Uterus (tissue), 4 donors: ENCODE measurements around the gene GSN. TPM values are rescaled to one million over a fixed set of nuclear protein-coding genes. Genes with fewer than 3 reads are reported as not detected.

Experiments
- DNase-seq, 2 donors: peaks; one replicate each; pipeline ENCODE4 v3.0.0-alpha.2; 2019 to 2020
- H3K27ac ChIP-seq, 2 donors: fragments of 200-600 bp; sonication (generic); 1 replicate in 1 of 2; 2 replicates in 1 of 2; pipeline ENCODE4 v1.5.1; 2016 to 2018
- H3K27me3 ChIP-seq, 2 donors: fragments of 200-600 bp; sonication (generic); one replicate each; pipeline ENCODE4 v1.5.1; 2018 to 2019; ENCODE audit warnings: control low read depth in 1 of 2
- H3K36me3 ChIP-seq, 2 donors: fragments of 200-600 bp; sonication (generic); one replicate each; pipeline ENCODE4 v1.5.1; 2019; ENCODE audit warnings: control low read depth in 1 of 2
- H3K4me1 ChIP-seq, 2 donors: fragments of 200-600 bp; sonication (generic); one replicate each; pipeline ENCODE4 v1.5.1; 2018 to 2019; ENCODE audit warnings: control low read depth in 1 of 2
- H3K4me3 ChIP-seq, 2 donors: fragments of 200-600 bp; sonication (generic); 1 replicate in 1 of 2; 2 replicates in 1 of 2; pipeline ENCODE4 v1.5.1; 2018 to 2019; ENCODE audit warnings: mild to moderate bottlenecking in 1 of 2
- H3K9me3 ChIP-seq, 2 donors: fragments of 200-600 bp; sonication (generic); one replicate each; pipeline ENCODE4 v1.5.1; 2019; ENCODE audit warnings: control low read depth in 1 of 2
- POLR2A ChIP-seq, 2 donors: fragments of 450-650 bp; IDR thresholded peaks; one replicate each; pipeline ENCODE4 v1.6.1; 2016; ENCODE audit warnings: antibody characterized with exemption in 2 of 2, mild to moderate bottlenecking in 1 of 2, moderate library complexity in 1 of 2
- intact Hi-C: fragments of 100-400 bp; cut with DNase I; formaldehyde crosslinking; loops from one replicate; pipeline ENCODE4 v1.15.1; 2023; ENCODE audit warnings: low total_unique reads
- total RNA-seq, 4 donors: library from RNA; depleted of rRNA in 3 of 4; stranded (reverse); fragments of >200 nt in 3 of 4; gene quantifications; one replicate each; pipeline versions ENCODE4 v1.1.0 to v1.2.4, GENCODE V29; 2014 to 2023
- TF ChIP-seq, protein P1 (sequence below), 4 experiments: fragments of 200-600 bp in 2 of 4; fragments of 450-650 bp in 2 of 4; sonication (generic) in 2 of 4; IDR thresholded peaks; one replicate each; pipeline ENCODE4 v1.5.1; 2016 to 2019; ENCODE audit warnings: antibody characterized with exemption in 4 of 4, mild to moderate bottlenecking in 2 of 4, moderate library complexity in 1 of 4
- donor health status: DM: yes; HTN: yes; CAD: no.

The GSN gene
- total RNA-seq, 4 donors from 2014 or later = 567 to 1,619 (median 884) TPM

- intact Hi-C loops = no loop called here
- no peaks in the 10 kb centered on the region for H3K4me1 ChIP-seq
- DNase-seq = no peak
- H3K27ac ChIP-seq = peak overlapping the region in 1 of 2 donors; percentile 42
- no peaks in the 10 kb centered on the region for H3K9me3 ChIP-seq
- H3K27me3 ChIP-seq = no peaks in the 10 kb centered on the region
- TF ChIP-seq POLR2A (IDR thresholded peaks at IDR 0.05) = no peak
- TF ChIP-seq, protein P1, sequence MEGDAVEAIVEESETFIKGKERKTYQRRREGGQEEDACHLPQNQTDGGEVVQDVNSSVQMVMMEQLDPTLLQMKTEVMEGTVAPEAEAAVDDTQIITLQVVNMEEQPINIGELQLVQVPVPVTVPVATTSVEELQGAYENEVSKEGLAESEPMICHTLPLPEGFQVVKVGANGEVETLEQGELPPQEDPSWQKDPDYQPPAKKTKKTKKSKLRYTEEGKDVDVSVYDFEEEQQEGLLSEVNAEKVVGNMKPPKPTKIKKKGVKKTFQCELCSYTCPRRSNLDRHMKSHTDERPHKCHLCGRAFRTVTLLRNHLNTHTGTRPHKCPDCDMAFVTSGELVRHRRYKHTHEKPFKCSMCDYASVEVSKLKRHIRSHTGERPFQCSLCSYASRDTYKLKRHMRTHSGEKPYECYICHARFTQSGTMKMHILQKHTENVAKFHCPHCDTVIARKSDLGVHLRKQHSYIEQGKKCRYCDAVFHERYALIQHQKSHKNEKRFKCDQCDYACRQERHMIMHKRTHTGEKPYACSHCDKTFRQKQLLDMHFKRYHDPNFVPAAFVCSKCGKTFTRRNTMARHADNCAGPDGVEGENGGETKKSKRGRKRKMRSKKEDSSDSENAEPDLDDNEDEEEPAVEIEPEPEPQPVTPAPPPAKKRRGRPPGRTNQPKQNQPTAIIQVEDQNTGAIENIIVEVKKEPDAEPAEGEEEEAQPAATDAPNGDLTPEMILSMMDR (IDR thresholded peaks at IDR 0.05) = no peak
- H3K36me3 ChIP-seq = no peaks in the 10 kb centered on the region
- H3K4me3 ChIP-seq = no peak overlapping the region
These were observed 68.7 kb downstream of the GSN start for GRCh38 chr9:121336665-121337064.

- Histone ChIP-seq H3K27ac (peak overlapping the region in 1 of 2 donors; percentile 23), H3K9me3 (no peaks in the 10 kb centered on the region), H3K36me3 (no peaks in the 10 kb centered on the region), H3K27me3 (no peaks in the 10 kb centered on the region), H3K4me3 (no peak overlapping the region), H3K4me1 (no peaks in the 10 kb centered on the region)
- no peak for TF ChIP-seq POLR2A (IDR thresholded peaks at IDR 0.05)
- TF ChIP-seq, protein P1 (IDR thresholded peaks at IDR 0.05) = no peak
- intact Hi-C loops = no loop called here
- no peak for DNase-seq
These were observed 71.5 kb downstream of the GSN start for GRCh38 chr9:121339437-121339836.

DNA sequence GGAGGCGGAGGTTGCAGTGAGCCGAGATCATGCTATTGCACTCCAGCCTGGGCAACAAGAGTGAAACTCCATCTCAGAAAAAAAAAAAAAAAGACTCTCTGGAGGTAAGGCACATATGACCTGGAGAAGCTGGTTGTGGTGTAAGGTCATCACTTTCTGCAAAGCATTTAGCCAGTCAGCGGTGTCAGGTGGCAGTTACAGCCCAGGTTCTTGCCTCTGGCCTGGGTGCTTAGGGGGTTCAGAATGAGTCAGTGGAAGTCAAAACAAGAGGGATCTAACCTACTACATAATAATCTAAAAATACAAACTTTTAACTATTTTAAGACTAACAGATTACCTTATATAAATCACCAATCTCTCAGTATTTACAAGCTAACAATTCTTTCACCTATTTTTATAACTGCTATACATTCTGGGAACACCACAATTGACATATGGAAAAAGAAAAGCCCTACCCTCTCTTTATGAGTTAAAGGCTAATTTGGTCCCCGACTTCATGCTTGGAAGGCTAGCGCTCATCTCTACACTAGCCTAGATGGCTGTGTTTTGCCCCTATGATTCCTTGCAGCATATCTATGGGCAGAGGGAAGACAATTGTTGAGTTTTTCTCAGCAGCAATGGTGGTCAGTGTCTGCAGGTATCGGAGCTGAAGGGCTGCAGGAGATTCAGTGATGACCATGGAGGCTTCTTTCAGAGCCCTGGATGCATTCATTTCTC is 72.9 kb downstream of the GSN start:
- TF ChIP-seq, protein P1 (IDR thresholded peaks at IDR 0.05) = no peak
- no peak for TF ChIP-seq POLR2A (IDR thresholded peaks at IDR 0.05)
- intact Hi-C loops = no loop called here
- H3K27ac ChIP-seq = peak overlapping the region in 1 of 2 donors; percentile 2
- H3K27me3 ChIP-seq = no peaks in the 10 kb centered on the region
- H3K9me3 ChIP-seq = no peaks in the 10 kb centered on the region
- H3K36me3 ChIP-seq = no peaks in the 10 kb centered on the region
- no peak for DNase-seq
- H3K4me3 ChIP-seq = no peak overlapping the region
- H3K4me1 ChIP-seq = no peaks in the 10 kb centered on the region

- intact Hi-C loops = no loop called here
- no peak for DNase-seq
- H3K36me3 ChIP-seq = no peaks in the 10 kb centered on the region
- no peaks in the 10 kb centered on the region for H3K4me1 ChIP-seq
- no peak overlapping the region for H3K4me3 ChIP-seq
- H3K9me3 ChIP-seq = no peaks in the 10 kb centered on the region
- peak overlapping the region; percentile 27 to 64 for H3K27ac ChIP-seq
- TF ChIP-seq POLR2A (IDR thresholded peaks at IDR 0.05) = no peak
- TF ChIP-seq, protein P1 (IDR thresholded peaks at IDR 0.05) = no peak
- no peaks in the 10 kb centered on the region for H3K27me3 ChIP-seq
These were observed 76.2 kb downstream of the GSN start for GRCh38 chr9:121344184-121344583.

DNA sequence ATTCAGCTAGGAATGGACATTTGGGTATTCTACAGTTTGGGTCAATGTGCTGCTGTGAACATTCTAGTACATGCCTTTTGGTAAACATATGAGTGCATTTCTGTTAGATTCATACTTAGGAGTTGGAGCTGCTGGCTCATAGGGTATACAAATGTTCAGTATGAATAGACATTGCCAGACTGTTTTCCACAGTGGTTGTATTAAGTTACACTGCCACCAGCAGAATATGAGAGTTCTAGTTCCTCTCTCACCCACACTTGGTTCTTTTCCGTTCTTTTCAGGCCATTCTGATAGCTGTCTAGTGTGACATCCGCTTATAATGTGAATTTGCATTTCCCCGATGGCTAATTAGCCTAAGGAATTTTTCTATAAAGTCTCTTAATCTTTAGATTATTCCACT is 77.1 kb downstream of the GSN start:
- DNase-seq = no peak
- Histone ChIP-seq H3K27ac (peak overlapping the region in 1 of 2 donors; percentile 64), H3K4me3 (no peak overlapping the region), H3K4me1 (peaks cover 0 to 6% of the 10 kb centered on the region in 2 donors), H3K9me3 (no peaks in the 10 kb centered on the region), H3K36me3 (no peaks in the 10 kb centered on the region), H3K27me3 (no peaks in the 10 kb centered on the region)
- intact Hi-C loops = no loop called here
- TF ChIP-seq, protein P1 (IDR thresholded peaks at IDR 0.05) = no peak
